ENCODE results near the gene TEAD1.

GRCh38 chr11:12792590-12792989, 118.4 kb downstream of the TEAD1 start:
- TF ChIP-seq CTCF (IDR thresholded peaks at IDR 0.05): no peak
- no peak for TF ChIP-seq EP300 (IDR thresholded peaks at IDR 0.05)

Data from tibial nerve (tissue), 4 donors.